HG03066 (cell line): ENCODE measurements around the gene PRIMPOL.
A peak's percentile ranks its signal among the peaks of the same experiment; 100 is the strongest.
"Not testable (repeated sequence)": the region's sequence is repeated elsewhere in the genome, so short reads cannot be mapped to it uniquely, and the experiment has no call there.

ENCODE experiments used
- ATAC-seq: cut with Tn5 transposase; IDR thresholded peaks from one replicate; pipeline ENCODE4 v1.9.1; 2021; ENCODE audit warnings: low read depth; ENCODE audit not compliant: unreplicated experiment

The PRIMPOL gene

DNA sequence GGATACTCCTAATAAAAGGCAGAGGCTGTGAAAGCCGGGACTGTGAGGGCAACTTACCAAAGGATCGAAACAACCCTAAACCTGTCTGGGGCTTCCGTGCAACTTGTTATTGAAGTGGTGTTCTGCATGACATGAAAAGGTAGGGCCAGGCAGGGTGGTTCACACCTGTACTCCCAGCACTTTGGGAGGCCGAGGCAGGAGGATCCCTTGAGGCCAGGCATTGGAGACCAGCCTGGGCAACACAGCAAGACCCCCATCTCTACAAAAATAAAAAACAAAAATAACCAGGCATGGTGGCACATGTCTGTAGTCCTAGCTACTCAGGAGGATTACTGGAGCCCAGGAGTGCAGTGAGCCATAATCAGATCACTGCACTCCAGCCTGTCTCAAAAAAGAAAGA is 12.6 kb upstream of the PRIMPOL start:
- no peak for ATAC-seq

DNA sequence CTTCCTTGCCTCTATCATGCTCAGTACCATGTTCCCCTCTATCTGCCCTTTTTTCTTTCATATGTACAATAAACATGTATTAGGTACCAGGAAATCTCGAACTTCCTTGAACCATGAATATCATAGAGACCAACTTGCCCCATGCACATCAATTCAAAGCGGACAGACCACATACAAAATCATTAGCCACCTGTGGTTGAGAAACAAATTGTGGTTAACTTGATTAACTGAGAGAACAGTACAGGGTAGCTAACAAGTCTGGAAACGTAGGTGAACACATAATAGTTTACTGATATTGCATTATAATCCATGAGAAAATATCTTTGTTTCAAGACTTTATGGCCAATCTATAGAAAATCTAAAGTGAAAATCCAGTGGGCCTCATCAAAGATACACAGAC is 8.5 kb upstream of the PRIMPOL start:
- no peak for ATAC-seq

DNA sequence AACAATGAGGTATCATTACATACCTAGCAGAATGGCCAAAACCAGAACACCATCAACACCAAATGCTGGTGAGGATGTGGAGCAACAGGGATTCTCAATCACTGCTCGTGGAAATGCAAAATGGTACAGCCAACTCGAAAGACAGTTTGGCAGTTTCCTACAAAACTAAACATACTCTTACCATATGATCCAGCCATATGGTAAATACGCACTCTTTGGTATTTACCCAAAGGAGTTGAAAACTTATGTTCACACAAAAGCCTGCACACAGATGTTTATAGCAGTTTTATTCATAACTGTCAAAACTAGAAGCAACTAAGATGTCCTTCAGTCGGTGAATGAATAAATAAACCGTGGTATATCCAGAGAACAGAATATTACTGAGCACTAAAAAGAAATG is 8.1 kb upstream of the PRIMPOL start:
- no peak for ATAC-seq

GRCh38 chr4:184643731-184644130 is 5.8 kb upstream of the PRIMPOL start:
- ATAC-seq = no peak

- no peak for ATAC-seq
These were observed 4.8 kb upstream of the PRIMPOL start for GRCh38 chr4:184644553-184645307.

DNA sequence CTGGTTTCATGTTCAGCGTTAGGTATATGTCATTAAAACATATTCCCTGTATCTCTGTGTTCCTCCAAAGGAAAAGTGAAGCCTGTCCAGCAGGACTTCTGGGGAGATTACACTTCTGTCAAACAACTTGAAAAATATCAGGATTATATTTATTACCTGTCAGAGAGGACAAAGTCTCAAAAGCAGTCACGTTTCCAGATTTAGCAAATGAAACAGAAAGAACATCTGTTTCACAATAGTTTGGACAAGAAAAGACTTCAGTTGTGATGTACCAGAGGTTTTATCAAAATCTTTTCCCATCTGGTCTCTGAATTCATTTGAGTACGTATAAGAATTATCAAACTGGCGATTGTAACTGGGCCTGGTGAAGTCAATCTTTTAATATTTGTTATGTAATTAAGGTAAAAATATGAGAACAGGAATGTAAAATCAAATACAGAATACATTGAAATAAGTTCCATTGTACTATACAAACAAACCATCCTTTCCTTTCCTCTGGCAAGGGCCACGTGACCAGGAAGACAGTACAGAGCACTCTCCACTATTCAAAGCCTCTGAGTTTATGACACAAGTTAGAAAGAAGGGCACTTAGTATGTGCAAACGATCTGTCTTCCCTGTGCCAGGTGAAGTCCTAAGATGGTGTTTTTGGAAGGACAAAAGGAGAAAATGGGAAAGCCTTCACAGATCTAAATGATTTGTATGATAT is 3.5 kb upstream of the PRIMPOL start:
- ATAC-seq = no peak

- no peak for ATAC-seq
These were observed 2.1 kb upstream of the PRIMPOL start for GRCh38 chr4:184647266-184648053.

DNA sequence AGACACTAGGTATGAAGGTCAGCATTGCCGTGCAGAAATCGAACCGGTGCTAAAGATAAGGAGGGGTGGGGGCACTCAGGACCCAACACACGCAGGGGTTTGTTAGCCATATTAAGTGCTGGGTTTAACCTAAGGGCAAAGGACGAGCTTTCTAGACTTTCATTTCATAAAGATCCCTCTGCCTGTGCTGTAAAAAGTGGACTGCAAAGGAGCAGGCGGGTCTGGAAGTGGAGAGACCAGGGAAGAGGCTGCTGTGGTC is 1.6 kb upstream of the PRIMPOL start:
- ATAC-seq = no peak

DNA sequence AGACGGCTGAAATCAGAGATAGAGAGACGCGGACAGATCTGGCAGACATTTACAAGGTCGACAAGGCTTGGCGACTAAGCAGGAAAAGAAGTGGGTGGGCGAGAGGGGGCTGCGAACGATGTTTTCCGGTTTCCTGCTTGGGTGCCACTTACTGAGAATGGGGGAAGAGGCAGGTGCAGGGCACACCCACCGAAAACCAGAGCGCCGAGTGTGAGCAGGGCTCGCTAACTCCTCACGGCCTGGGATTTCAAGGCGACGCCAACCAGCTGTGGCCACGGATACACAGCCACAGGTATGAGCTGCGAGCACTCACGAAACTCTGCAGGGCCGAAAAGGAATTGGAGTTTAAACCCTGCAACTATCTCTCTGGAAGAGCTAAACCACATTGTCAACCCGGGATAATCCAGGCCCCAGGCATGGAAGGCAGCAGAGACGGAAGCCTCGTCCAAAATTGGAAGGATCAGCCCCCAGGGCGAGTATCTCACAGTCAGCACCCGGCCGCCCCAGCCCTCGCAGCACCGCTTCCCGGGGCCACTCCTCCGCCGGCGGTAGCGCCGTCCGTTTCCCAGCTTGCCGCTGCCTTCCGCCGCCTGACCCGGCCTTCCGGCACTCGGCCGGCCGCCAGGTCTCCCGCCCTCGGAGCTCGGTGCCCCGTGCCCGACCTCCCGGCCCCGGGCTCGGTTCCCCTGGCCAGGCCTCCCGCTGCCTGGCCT is 1.1 kb upstream of the PRIMPOL start:
- peak; percentile 23 for ATAC-seq

GRCh38 chr4:184649971-184650855 is 675 bp downstream of the PRIMPOL start:
- peak; percentile 12 for ATAC-seq

- ATAC-seq = no peak
These were observed 2.4 kb downstream of the PRIMPOL start for GRCh38 chr4:184651899-184652298.

GRCh38 chr4:184652681-184653080 is 3.1 kb downstream of the PRIMPOL start:
- not testable (repeated sequence) for ATAC-seq

GRCh38 chr4:184653650-184654049 is 4.1 kb downstream of the PRIMPOL start:
- no peak for ATAC-seq

DNA sequence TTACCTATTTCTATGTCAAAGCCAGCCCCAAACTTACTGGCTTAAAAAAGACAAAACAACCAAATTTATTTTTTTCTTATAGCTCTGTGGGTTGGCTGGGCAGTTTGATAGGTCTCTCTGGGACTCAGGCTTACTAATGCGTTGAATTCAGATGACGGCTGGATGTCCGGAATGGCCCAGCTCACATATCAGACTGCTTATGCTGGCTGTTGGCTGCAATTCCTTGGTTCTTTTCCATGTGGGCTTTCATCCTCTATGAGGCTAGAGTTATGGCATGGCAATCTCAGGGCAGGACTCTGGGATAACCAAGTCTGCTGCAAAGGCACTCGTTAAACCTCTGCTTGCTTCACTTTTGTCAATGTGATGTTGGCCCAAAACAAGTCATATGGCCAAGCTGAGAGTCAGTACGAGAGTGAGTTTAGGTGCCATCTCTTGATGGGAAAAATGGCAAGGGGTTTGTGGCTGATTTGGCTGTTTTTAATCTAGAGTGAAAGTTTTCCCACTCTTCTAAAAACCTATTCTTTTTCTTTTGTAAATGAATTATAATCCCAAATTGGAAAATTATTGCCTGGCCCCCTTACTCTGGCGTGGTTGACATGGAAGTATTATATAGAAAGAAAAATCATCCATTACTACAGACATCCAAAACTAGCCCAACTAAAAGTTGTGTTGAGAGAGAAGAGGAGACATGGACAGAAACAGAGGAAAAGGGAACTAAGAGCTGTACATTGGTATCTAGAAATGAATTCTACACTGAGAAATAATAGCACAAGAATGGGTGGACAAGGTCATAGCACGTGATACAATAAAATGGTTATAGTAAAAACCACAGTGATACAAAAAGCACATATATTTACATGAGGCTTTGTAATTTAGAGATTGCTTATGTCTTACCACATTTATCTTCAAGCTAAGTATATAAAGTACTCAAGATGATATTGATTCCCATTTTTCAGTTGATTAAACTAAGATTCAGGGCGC is 6.6 kb downstream of the PRIMPOL start:
- no peak for ATAC-seq

- ATAC-seq = no peak
These were observed 7.6 kb downstream of the PRIMPOL start for GRCh38 chr4:184657144-184657543.

DNA sequence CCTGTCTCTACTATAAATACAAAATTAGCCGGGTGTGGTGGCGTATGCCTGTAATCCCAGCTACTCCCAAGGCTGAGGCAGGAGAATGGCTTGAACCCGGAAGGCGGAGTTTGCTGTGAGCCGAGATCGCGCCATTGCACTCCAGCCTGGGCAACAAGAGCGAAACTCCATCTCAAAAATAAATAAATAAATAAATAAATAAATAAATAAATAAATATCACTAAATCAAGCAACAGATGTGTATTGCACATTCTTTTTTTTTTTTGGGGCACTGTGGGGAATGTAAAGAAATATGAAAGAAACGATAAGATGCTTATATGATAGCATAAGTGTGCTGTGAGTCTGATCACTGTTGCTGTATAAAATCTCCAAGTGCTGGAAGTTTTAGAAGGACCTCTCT is 8.3 kb downstream of the PRIMPOL start:
- not testable (repeated sequence) for ATAC-seq

DNA sequence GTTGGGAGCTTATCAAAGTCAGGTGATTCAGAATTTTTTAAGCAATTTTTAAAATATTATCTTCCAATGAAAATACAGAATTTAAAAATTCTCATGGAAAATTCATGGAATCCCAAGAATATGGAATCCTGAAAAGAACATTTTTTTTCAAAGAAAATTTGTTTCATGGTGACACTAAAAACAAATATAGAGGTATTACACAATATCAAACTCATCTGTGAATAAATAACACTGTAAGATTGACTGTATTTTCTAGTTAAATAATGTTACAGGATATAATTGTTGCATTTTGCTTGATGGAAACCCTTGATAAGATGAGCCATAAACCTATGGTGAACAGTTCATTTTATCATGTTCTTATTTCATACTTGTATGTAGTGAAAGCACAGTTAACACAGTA is 11.4 kb downstream of the PRIMPOL start:
- no peak for ATAC-seq

GRCh38 chr4:184662236-184662635 is 12.7 kb downstream of the PRIMPOL start:
- ATAC-seq = no peak
